ENCODE data around the gene AHDC1. TPM values are rescaled to one million over a fixed set of nuclear protein-coding genes. Genes with fewer than 3 reads are reported as not detected.

AHDC1 gene
- total RNA-seq, 1 experiment from 2014 or later, result 33.7 TPM

- TF ChIP-seq ATF3 (IDR thresholded peaks at IDR 0.05), result no peak
- Histone ChIP-seq H3K4me1 (ENCODE audit: control insufficient read depth in 1 of 2, insufficient read depth in 2 of 2, low read length in 2 of 2) (peaks cover 6 to 29% of the 10 kb centered on the region in 2 experiments; a peak in 3 of 4 replicates), H3K27me3 (ENCODE audit: insufficient read depth, low read length) (no peaks in the 10 kb centered on the region), H3K79me2 (ENCODE audit: insufficient read depth, low read length) (no peaks in the 10 kb centered on the region), H3K9ac (ENCODE audit: low read length) (no peak overlapping the region), H2AFZ (ENCODE audit: low read depth, low read length, poor library complexity, severe bottlenecking) (no peak overlapping the region), H4K20me1 (ENCODE audit: insufficient read depth) (no peaks in the 10 kb centered on the region), H3K9me3 (ENCODE audit: control insufficient read depth in 1 of 2, insufficient read depth in 1 of 2, low read depth in 1 of 2, low read length in 2 of 2) (no peaks in the 10 kb centered on the region), H3K9me2 (ENCODE audit: insufficient read depth) (no peaks in the 10 kb centered on the region), H3K4me2 (ENCODE audit: low read length) (no peak overlapping the region), H3K4me3 (replicated peaks in 1 of 2; ENCODE audit: low read depth in 1 of 2, low read length in 2 of 2) (no peak overlapping the region), H3K36me3 (ENCODE audit: control insufficient read depth in 1 of 2, insufficient read depth in 2 of 2, low read length in 2 of 2) (no peaks in the 10 kb centered on the region), H3K27ac (ENCODE audit: low read depth, low read length) (no peak overlapping the region; the same call in 1 of the 2 replicates)
- ATAC-seq (no peak), DNase-seq (ENCODE audit: low read depth, low spot score) (no peak)
- ChIA-PET RAD21 (ENCODE audit: low non-redundant PET in 1 of 2, low total read pairs in 2 of 2, uncharacterized antibody in 2 of 2, unreplicated experiment in 2 of 2) (no interaction called here), CTCF (no interaction called here), POLR2A (no interaction called here)
- no TSS peak for BruUV-seq (replicated peaks)
- intact Hi-C loops (cut with micrococcal nuclease), result no loop called here
Measured at GRCh38 chr1:27505420-27505680, 98.6 kb downstream of the AHDC1 start.

GRCh38 chr1:27504588-27505419, 99.1 kb downstream of the AHDC1 start:
- no peaks in the 10 kb centered on the region for H3K9me3 ChIP-seq (ENCODE audit: control insufficient read depth in 1 of 2, insufficient read depth in 1 of 2, low read depth in 1 of 2, low read length in 2 of 2)
- CTCF ChIA-PET, result interaction anchor here (0.6 kb wide), 1 partner anchor 10 kb away, joined by 3 read pairs; no protein-coding TSS in a partner anchor
- RAD21 ChIA-PET (ENCODE audit: low non-redundant PET in 1 of 2, low total read pairs in 2 of 2, uncharacterized antibody in 2 of 2, unreplicated experiment in 2 of 2), result no interaction called here
- no peak overlapping the region; the same call in 1 of the 2 replicates for H3K27ac ChIP-seq (ENCODE audit: low read depth, low read length)
- no peaks in the 10 kb centered on the region for H3K36me3 ChIP-seq (ENCODE audit: control insufficient read depth in 1 of 2, insufficient read depth in 2 of 2, low read length in 2 of 2)
- no peak overlapping the region for H2AFZ ChIP-seq (ENCODE audit: low read depth, low read length, poor library complexity, severe bottlenecking)
- H3K4me2 ChIP-seq (ENCODE audit: low read length), result no peak overlapping the region
- peaks cover 7 to 32% of the 10 kb centered on the region in 2 experiments; a peak in 3 of 4 replicates for H3K4me1 ChIP-seq (ENCODE audit: control insufficient read depth in 1 of 2, insufficient read depth in 2 of 2, low read length in 2 of 2)
- no peak overlapping the region for H3K9ac ChIP-seq (ENCODE audit: low read length)
- H4K20me1 ChIP-seq (ENCODE audit: insufficient read depth), result no peaks in the 10 kb centered on the region
- no TSS peak for BruUV-seq (replicated peaks)
- intact Hi-C loops (cut with micrococcal nuclease), result no loop called here
- POLR2A ChIA-PET, result no interaction called here
- DNase-seq (ENCODE audit: low read depth, low spot score) (no peak), ATAC-seq (no peak)
- H3K4me3 ChIP-seq (replicated peaks in 1 of 2; ENCODE audit: low read depth in 1 of 2, low read length in 2 of 2), result no peak overlapping the region
- no peaks in the 10 kb centered on the region for H3K79me2 ChIP-seq (ENCODE audit: insufficient read depth, low read length)
- H3K27me3 ChIP-seq (ENCODE audit: insufficient read depth, low read length), result no peaks in the 10 kb centered on the region
- no peaks in the 10 kb centered on the region for H3K9me2 ChIP-seq (ENCODE audit: insufficient read depth)
- TF ChIP-seq SRF (IDR thresholded peaks at IDR 0.05; ENCODE audit: low read depth) (no peak), ELF1 (IDR thresholded peaks at IDR 0.05; ENCODE audit: borderline replicate concordance, low read depth) (no peak), ZNF274 (IDR thresholded peaks at IDR 0.05; ENCODE audit: low read depth, low read length) (no peak), YY1 (IDR thresholded peaks at IDR 0.05; ENCODE audit: extremely low read depth, insufficient replicate concordance, low read depth, low read length) (no peak), TCF7L2 (IDR thresholded peaks at IDR 0.05; ENCODE audit: borderline replicate concordance, extremely low read depth, insufficient read depth, insufficient read length) (no peak), CEBPB (IDR thresholded peaks at IDR 0.05; ENCODE audit: low read depth) (no peak), JUND (IDR thresholded peaks at IDR 0.05) (no peak), POLR2A (IDR thresholded peaks at IDR 0.05; ENCODE audit: borderline replicate concordance, extremely low read depth, insufficient read depth, insufficient read length) (no peak), EZH2 (IDR thresholded peaks at IDR 0.05) (no peak), POLR2AphosphoS5 (IDR thresholded peaks at IDR 0.05; ENCODE audit: low read depth, low read length) (no peak), SIN3A (IDR thresholded peaks at IDR 0.05; ENCODE audit: low read depth) (no peak), RAD21 (IDR thresholded peaks at IDR 0.05; ENCODE audit: low read depth) (no peak), REST (IDR thresholded peaks at IDR 0.05; ENCODE audit: low read depth) (no peak)
- TF ChIP-seq, protein P1, sequence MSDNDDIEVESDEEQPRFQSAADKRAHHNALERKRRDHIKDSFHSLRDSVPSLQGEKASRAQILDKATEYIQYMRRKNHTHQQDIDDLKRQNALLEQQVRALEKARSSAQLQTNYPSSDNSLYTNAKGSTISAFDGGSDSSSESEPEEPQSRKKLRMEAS (IDR thresholded peaks at IDR 0.05), result no peak

Data from HCT116 (cell line).